BE2C (cell line): ENCODE measurements around the gene CD3E.

Experiments
- DNase-seq: peaks from one replicate; pipeline ENCODE4 v3.0.0-alpha.2; 2020
- H3K27me3 ChIP-seq: fragments of 250-450 bp; sonication (Bioruptor Pico); 2 replicates; pipeline ENCODE4 v1.5.1; 2020; ENCODE audit warnings: mild to moderate bottlenecking
- H3K36me3 ChIP-seq: fragments of 250-450 bp; sonication (Bioruptor Pico); 2 replicates; pipeline ENCODE4 v1.5.1; 2020; ENCODE audit warnings: mild to moderate bottlenecking
- H3K4me1 ChIP-seq: fragments of 250-450 bp; sonication (Bioruptor Pico); 2 replicates; pipeline ENCODE4 v1.5.1; 2020
- H3K4me3 ChIP-seq: 2 replicates; pipeline ENCODE4 v1.5.1; 2011; ENCODE audit warnings: low read depth, low read length
- H3K9me3 ChIP-seq: fragments of 250-450 bp; sonication (Bioruptor Pico); 2 replicates; pipeline ENCODE4 v1.5.1; 2020
- TF ChIP-seq, protein P1 (sequence below): IDR thresholded peaks from 2 replicates; pipeline ENCODE4 v1.5.1; 2012; ENCODE audit warnings: mild to moderate bottlenecking, low read depth, low read length

CD3E gene

DNA sequence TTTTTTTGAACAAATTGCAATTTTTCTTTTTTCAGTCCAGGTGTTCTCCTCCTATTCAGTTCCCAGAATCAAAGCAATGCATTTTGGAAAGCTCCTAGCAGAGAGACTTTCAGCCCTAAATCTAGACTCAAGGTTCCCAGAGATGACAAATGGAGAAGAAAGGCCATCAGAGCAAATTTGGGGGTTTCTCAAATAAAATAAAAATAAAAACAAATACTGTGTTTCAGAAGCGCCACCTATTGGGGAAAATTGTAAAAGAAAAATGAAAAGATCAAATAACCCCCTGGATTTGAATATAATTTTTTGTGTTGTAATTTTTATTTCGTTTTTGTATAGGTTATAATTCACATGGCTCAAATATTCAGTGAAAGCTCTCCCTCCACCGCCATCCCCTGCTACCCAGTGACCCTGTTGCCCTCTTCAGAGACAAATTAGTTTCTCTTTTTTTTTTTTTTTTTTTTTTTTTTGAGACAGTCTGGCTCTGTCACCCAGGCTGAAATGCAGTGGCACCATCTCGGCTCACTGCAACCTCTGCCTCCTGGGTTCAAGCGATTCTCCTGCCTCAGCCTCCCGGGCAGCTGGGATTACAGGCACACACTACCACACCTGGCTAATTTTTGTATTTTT, 48.7 kb downstream of the CD3E start:
- no peaks in the 10 kb centered on the region for H3K9me3 ChIP-seq
- H3K4me1 ChIP-seq = no peaks in the 10 kb centered on the region
- peaks cover 38% of the 10 kb centered on the region for H3K27me3 ChIP-seq
- no peak for DNase-seq
- no peak overlapping the region for H3K4me3 ChIP-seq
- H3K36me3 ChIP-seq = no peaks in the 10 kb centered on the region
- TF ChIP-seq, protein P1, sequence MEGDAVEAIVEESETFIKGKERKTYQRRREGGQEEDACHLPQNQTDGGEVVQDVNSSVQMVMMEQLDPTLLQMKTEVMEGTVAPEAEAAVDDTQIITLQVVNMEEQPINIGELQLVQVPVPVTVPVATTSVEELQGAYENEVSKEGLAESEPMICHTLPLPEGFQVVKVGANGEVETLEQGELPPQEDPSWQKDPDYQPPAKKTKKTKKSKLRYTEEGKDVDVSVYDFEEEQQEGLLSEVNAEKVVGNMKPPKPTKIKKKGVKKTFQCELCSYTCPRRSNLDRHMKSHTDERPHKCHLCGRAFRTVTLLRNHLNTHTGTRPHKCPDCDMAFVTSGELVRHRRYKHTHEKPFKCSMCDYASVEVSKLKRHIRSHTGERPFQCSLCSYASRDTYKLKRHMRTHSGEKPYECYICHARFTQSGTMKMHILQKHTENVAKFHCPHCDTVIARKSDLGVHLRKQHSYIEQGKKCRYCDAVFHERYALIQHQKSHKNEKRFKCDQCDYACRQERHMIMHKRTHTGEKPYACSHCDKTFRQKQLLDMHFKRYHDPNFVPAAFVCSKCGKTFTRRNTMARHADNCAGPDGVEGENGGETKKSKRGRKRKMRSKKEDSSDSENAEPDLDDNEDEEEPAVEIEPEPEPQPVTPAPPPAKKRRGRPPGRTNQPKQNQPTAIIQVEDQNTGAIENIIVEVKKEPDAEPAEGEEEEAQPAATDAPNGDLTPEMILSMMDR = peak; percentile 50

DNA sequence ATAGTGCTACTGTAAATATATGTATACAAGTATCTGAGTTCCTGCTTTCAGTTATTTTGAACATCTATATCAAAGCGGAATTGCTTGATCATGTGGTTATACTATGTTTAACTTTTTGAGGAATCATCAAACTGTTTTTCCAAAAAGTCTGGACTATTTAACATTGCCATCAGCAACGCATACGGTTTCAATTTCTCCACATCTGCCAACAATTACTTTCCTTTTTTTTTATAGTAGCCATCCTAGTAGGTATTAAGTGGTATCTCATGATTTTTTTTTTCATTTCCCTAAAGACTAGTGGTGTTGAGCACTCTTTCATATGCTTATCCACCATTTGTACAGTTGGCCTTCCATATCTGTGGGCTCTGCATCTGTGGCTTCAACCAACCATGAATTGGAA, 53.5 kb downstream of the CD3E start:
- no peaks in the 10 kb centered on the region for H3K27me3 ChIP-seq
- DNase-seq = no peak
- no peaks in the 10 kb centered on the region for H3K4me1 ChIP-seq
- TF ChIP-seq, protein P1 = no peak
- no peak overlapping the region for H3K4me3 ChIP-seq
- H3K9me3 ChIP-seq = no peaks in the 10 kb centered on the region
- H3K36me3 ChIP-seq = no peaks in the 10 kb centered on the region

DNA sequence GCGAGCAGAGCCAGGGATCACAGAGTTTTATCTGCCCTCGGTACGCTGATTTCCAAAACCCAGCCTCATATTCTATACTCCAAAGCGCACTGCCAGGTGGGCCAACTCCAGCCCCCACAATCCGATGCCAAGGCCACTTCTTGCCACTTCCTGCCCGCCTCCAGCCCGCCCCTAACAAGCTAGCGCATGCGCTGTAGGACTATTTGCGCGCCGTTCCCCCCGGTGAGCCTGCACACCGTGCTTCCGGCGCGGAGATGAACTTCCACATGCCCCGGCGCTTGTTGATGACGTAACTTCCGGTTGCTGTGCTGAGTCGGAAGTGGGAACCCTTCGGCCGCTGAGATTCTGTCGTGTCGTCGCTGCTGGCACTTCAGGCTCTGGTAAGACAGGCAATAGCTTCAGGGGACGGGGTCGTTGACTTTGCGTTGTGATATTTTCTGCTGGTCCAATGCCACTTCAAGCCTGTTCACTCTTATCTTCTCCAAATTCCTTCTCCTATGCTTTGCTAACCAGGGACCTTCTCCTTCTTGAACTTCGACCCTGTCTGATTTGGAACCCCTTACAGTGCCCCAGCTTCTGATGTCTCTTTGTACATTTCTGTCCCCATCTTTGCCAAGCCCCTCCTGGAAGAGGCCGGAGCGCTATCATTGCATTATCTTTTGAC, 54.9 kb downstream of the CD3E start, which contains the start of gene UBE4A:
UBE4A (plus strand) TSS at position 306 of the 664 bp plus-strand sequence. CDS start 5,481 bp downstream, outside the sequence.
- Histone ChIP-seq H3K4me1 (no peaks in the 10 kb centered on the region), H3K27me3 (no peaks in the 10 kb centered on the region), H3K4me3 (peak within 1 kb of the TSS; percentile 99), H3K36me3 (no peaks in the 10 kb centered on the region; the same call in 1 of the 2 replicates), H3K9me3 (no peaks in the 10 kb centered on the region)
- DNase-seq = peak; percentile 96
- TF ChIP-seq, protein P1 = no peak

DNA sequence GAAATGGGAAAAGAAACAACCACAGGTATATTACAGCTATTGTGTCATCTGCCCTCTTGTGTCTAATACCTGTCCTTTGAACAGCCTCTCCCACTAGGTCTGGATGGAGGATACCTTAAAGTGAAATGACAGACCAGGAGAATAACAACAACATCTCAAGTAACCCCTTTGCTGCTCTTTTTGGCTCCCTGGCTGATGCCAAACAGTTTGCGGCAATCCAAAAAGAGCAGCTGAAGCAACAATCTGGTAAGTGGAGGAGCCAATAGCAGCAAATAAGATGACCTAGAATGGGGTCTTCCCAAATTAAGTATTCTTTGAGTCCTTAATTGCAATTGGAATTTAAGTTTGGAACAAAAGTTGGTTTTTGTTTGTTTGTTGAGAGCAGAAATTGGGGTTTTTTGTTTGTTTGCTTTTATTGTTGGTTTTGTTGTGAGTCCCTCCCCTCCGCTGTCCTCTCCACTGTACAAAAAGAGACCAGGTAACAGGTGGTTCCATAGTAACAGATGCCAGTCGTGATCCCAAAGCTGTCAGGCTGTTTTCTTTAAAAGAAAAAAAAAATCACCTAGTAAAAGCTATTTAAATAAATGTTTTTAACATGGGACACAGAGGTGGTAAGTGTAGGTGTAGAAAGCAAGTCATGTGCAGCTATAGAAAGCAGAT, 60.6 kb downstream of the CD3E start:
- H3K4me1 ChIP-seq = no peaks in the 10 kb centered on the region
- H3K36me3 ChIP-seq = peaks cover 32% of the 10 kb centered on the region
- DNase-seq = no peak
- TF ChIP-seq, protein P1 = no peak
- H3K9me3 ChIP-seq = no peaks in the 10 kb centered on the region
- no peaks in the 10 kb centered on the region for H3K27me3 ChIP-seq
- no peak overlapping the region for H3K4me3 ChIP-seq
